ENCODE measurements around the gene OR51Q1.

GRCh38 chr11:5441414-5441813 lies 19.5 kb downstream of the OR51Q1 start, which contains the start of gene OR51I1:
- no peak for TF ChIP-seq CTCF (conservative IDR thresholded peaks at IDR 0.05 in 1 of 2, IDR thresholded peaks at IDR 0.05 in 1 of 2; ENCODE audit: low read depth in 1 of 2, low read length in 2 of 2)
- no peak for TF ChIP-seq EZH2 (IDR thresholded peaks at IDR 0.05; ENCODE audit: low read length, missing control alignments)
